HG03045 (cell line): ENCODE data around the gene MED4.
"Not testable (repeated sequence)": the region's sequence is repeated elsewhere in the genome, so short reads cannot be mapped to it uniquely, and the experiment has no call there.

Experiments
- ATAC-seq: cut with Tn5 transposase; IDR thresholded peaks from one replicate; pipeline ENCODE4 v1.9.1; 2021; ENCODE audit warnings: mild to moderate bottlenecking, moderate library complexity; ENCODE audit not compliant: unreplicated experiment

Gene MED4

DNA sequence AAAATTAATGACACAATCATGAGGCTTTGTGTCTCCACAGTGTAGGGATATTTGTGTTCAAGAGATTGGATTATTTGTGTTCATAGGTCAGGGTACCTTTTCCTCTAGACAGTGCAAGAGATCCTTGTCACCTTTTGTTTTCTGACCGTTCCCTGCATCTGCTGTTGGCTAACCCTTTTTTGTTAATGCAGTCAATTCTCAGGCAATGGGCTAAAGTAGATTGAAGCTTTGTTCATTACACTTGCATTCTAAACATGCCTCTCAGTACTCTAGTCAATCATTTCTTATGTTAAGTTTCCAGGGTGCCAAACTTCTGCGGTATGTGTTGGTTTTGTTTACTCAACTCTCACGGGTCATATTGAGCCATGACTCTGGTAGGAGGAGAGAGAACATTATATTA is 1.8 kb upstream of the MED4 start:
- ATAC-seq: no peak

DNA sequence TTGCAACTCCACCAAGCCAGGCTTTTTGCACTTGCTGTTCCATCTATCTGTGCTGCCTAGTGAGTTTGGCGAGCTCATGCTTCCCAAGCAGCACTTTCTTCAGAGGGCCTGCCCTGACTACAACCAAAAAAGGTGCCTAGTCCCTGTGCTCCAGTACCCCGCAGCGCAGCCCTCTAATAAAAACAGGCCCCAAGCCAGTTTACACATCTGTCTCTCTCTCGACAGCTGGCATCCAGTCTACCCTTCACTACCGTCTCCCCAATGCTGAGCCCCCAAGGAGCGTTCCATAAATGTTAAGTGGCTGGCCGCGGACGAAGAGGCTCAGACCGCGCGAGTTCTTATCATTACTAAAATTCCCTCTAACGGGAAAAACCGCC is 512 bp downstream of the MED4 start:
- ATAC-seq: peak; percentile 19

DNA sequence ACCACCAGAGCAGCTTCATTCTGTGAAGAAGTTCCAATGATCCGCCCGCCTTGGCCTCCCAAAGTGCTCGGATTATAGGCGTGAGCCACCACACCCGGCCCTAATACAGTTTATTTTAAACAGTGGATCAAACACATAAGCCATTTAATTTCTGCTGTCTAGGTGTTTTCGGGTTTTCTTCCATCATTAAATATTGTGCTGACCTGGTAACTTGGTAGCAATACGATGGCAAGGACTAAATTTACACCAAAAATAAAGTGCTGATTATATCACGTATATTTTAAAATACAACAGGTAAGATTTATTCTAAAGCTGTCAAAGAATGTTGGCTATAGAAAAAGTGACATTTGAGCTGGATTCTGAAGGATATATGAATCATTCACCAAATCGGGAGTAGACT is 1.3 kb downstream of the MED4 start:
- ATAC-seq: no peak

DNA sequence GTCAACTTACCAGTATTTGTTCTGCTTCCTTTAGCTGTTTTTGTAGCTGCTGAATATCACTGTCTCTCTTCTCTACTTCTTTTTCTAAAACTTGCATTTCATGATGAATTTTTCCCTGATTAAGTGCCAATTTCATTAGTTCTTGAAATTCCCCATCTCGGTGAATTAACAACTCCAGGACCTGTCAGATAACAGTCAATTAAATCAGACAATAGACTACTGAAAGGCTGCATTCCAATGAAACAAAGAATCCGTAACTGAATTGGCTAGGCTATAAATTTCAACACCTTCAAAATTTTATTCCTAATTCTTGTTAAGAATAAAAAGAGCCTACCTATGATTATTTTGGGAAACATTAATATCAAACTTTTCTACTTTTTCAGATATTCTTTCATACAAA is 8.6 kb downstream of the MED4 start:
- no peak for ATAC-seq

DNA sequence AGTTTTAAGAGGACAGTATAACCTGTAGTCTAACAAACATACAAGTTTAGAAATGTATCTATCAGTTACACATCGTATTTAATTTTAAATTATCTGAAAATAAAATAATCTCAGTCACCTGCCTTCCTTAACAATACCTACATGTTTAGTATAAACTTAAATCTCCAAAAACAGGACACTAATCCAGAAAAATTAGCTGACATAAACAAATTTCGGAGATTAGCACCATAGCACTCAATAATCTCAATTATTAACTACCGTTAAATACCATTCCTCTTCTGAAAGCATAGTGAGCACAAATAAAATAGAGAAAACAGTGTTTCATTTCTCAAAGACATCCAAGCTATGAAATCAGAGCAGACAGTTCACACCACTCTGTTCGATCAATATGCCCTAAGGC is 13.2 kb downstream of the MED4 start:
- no peak for ATAC-seq

DNA sequence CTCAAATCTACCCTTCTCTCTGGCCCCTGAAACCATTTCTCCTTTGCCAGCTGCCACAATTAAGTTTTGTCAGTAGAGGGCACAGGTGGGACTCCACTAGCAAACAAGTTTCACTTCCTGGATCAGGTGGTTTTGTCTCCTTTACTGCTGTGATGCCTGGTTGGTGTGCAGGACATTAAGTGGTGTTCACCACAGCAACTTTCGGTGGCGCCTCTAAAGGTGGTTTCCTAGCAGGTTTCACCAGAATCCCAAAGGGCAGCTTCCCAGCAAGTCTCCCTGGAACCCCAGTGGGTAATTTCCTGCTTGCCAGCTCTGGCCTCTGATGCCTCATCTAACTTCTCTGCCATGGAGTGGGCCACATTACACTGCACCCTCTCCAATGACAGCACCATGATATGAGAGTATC is 16.6 kb downstream of the MED4 start:
- peak; percentile 97 for ATAC-seq

DNA sequence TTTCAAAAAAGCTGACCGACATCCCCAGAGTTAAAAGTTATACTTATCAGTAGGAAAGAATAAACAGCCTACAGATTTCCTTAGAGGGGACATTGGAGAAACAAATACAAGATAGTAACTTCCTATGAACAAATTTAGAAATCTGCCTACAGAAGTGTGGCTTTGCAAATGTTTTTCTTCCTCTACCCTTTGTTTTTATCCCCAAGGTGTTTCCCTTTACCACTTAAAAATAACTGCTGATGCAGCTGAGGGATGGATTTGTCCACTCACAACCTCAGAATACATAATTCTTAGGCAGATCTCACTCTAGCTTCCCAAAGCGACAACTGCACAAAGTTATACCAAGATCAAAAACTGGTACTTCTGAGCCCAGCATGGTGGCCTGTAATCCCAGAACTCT is 20.9 kb downstream of the MED4 start:
- ATAC-seq: no peak

DNA sequence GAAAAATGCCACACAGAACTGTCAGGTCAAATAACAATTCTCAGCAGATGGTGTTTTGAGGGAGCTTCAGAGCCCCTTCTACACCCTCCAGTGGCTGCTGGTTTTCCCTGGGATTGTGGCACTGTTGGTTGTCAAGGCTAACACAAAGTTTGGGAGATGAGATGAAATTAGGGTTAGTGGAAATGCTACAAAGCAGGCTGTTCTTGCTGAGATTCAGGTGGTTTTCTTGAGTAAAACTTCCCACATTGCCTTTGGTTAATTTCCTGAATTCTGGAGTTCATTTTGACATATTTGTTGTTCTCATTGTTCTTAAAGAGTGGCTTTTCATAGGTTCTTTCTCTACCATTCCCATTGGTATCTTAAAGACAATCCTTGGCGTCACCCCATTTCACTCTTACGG is 22.1 kb downstream of the MED4 start:
- ATAC-seq: no peak

DNA sequence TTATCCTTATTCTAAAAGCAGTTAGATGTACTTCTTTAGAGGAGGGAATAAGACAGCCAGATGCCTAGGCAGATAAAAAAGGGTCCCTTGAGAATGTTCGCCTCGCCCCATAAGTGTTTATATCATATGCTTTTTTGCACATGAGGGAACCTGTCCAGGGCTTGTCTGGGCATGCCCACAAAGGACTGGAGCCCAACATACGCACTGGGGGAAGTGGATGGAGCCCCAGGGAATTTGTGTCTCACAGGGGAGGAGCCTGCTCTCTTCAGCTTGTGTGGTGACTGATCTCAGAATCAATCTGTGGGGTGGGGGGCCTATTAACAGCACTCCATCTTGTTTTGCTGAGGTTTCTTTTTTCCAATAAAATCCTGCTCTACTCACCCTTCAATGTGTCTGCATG is 22.6 kb downstream of the MED4 start:
- ATAC-seq: no peak

DNA sequence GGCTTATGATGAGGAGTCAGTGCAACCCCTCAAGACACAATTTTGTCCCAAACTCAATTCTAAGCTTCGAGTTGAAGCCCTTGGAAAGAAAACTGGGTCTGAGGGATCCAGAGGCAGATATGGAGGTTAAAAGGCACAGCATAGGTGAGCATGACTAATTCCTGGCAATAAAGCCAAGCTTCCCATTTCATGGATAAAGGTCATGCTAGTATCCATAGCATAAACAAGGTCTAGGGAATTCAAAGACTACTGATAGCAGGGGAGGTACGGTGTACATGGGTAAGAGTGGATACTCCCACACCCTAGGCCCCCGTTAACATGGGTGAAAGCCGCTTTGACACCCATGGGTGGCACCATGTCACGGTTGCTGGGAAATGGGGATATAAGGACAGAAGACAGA is 24.0 kb downstream of the MED4 start:
- no peak for ATAC-seq

DNA sequence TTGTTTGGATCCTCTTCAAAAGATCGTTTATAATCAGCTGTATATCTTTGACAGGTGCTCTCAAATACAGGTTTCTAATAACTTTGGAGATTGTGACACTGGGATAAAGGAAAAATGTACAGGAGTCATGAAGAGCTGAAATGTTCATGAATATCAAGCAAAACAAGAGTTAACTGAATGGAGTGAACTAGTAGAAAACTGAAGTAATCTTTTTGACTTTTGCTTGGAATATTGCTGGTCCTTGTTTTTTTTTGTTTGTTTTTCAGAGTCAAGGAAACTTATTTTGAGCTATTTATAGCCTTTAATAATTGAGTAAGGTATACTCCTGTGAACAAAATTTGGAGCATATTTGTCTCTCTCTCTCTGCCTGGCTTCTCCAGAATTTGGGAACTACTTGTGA is 25.3 kb downstream of the MED4 start:
- ATAC-seq: no peak

DNA sequence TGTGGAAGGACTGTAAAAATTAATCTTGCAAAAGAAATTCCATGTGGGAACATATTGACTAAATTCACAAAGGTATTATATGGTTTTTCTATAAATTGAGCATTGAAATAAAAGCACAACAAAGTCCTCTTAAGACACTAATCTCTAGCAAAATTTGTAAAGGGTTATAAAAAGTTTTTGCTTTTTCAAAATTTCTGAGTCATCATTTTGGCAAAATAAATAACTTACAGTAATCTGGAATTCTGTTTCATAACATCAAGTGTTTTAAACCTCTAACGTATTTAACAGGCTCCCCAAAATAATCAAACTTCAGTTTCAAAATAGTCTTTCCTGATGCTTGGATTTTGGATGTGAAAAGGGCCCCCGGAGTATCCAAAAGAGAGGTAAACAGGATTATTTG is 26.0 kb downstream of the MED4 start:
- no peak for ATAC-seq

DNA sequence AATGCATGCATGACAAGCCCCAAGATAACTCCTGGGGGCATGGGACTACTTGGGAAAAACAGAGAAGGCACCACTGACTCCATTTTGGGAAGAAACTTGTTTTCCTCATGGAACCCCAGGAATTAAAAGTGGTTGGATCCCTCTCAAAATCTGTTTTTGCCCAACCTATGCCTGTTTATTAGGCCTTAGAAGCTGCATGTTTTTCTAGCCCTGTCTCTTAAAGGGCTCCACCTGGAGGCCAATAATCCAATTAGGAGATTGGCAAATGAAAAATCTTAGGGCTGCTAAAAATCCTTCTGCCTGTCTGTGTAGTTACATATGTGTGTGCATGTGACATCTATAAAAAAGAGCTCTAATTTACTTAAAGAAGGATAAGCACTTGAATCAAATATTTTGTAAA is 26.9 kb downstream of the MED4 start:
- no peak for ATAC-seq

DNA sequence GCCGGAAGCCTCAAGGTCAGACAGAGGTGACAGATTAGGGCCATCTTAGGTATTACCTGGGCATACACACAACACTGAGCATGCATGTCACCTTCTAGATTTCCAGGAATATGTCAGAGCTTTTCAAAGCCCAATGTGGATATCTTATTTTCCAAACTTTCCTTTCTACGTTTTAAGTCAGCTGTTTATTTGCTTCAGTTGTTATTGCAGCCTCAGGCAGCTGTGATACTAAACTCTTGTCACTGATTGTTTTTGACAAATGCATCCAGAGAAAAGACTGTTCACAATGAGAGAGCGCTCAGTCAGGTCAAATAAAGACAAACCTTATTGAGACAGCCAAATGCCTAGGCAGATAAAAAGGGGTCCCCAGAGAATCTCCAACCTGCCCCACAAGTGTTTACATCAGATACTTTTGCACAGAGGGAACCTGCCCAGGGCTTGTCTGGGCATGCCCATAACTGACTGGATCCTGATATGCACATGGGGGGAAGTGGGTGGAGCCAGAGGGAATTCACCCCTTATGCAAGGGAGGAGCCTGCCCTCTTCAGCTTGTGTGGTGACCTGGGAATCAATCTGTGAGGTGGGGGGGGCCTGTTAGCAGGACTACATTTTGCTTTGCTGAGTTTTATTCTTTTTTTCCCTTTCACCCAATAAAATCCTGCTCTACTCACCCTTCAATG is 28.5 kb downstream of the MED4 start:
- ATAC-seq: no peak

DNA sequence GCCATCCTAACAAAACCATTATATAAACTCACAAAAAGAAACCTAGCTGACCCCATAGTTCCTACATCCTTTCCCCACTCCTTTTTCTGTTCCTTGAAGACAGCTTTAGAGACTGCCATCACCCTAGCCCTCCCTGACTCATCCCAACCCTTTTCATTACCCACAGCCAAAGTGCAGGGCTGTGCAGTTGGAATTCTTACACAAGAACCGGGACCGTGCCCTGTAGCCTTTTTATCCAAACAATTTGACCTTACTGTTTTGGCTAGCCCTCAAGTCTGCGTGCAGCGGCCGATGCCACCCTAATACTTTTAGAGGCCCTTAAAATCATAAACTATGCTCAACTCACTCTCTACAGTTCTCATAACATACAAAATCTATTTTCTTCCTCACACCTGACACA is 35.0 kb downstream of the MED4 start:
- not testable (repeated sequence) for ATAC-seq

DNA sequence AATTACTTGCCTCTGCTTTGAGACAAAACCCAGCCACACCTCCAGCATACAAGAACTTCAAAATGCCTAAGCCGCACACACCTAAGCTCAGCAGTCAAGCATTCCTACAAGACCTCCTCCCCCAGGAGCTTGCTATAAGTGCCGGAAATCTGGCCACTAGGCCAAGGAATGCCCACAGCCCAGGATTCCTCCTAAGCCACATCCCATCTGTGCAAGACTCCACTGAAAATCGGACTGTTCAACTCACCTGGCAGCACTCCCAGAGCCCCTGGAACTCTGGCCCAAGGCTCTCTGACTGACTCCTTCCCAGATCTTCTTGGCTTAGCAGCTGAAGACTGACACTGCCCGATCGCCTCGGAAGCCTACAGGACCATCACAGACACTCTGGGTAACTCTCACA is 36.4 kb downstream of the MED4 start:
- not testable (repeated sequence) for ATAC-seq

DNA sequence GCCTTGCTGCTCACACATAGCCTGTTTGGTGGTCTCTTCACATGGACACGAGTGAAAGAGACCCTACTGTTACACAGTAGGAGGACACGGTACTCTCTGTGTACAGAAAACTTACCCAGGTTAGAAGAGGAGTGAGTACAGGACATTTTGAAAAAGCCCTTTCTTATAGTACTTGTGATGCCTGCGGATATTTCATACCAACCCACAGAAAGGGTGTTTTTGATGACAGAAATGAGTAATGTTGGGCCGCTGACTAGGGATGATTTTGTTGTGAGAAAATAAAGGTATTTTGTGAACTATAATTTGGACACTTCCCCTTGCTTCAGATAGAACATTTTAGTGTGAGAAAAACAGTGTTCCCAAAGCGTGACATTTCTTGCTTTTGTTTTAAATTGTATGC is 39.2 kb downstream of the MED4 start:
- no peak for ATAC-seq

DNA sequence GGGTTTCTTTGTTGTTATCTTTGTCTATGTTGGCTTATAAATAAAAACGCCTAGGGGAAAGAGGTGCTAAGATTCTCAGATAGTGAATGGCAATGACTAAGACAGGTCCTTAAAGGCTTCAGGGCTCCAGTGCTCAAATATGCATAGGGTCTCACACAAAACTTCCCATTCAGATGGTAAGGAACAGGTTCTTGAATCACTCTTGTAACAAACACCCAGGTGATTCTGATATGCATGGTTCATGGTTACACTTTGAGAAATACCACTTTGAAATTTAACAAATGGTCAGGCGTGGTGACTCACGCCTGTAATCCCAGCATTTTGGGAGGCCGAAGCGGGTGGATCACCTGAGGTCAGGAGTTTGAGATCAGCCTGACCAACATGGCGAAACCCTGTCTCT is 40.3 kb downstream of the MED4 start:
- ATAC-seq: no peak

DNA sequence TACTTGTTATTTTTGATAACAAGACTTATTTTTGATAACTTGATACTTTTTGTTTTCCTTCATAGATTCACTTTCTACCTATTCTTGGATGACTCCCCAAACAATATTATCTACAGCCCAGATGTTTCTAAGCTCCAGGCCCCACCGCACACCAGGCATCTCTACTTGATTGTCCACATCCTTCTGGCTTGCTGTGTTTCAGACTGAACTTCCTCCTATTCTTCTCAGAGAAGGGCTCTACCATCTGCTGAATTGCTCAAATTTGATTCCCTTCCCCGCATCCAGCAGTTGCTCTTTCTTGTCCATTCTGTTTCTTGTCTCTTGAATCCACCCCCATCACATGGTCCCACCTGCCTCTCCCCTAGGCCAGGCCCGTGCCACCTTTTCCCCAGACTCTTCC is 44.4 kb downstream of the MED4 start:
- no peak for ATAC-seq

DNA sequence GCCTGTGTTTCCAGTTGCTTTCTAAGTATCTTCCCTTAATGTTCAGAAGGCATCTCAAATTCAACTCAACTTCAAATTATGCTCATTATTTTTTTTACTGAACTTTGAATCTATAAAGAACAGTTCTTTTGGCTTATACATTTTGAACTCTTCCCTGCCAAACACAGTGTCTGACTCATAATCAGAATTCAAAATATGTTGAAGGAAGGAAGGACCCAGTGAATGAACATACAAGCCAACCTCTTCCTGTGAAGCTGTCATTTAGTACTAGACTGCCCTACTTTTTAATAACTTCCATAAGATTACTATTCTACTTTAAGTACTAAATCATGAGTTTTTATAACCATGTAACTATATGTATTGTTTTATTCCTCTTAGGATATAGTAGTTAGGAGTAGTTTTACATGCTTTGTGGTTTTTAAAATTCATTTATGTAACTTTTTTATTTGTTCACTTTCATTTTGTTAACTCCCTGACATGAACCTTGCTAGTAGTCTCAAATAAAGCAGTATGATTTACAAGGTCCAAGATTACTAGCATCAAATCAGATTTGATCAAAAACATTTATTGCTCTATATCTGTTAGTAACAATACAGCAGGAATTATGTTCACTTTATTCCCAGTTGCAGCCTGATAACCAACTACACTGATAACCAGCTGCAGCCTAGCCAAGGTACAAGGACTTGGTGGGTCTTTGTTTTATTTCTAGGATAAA is 51.0 kb downstream of the MED4 start:
- no peak for ATAC-seq

DNA sequence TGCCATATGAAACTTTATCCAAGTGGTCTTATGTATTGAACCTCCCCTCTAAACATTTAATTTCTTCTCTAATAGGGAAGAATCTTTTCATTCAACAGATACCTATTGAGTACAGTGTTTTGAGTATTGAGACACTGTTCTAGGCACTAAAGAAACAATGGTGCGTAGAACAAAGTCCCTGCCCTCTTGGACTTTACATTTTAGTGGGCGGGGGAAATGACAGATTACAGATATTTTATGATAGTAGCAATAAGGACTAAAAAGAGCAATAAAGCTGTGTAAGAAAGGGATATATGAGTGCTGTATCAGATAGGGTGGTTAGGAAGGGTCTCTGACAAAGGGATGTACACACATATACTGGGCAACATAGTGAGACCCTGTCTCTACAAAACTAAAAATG is 52.0 kb downstream of the MED4 start:
- ATAC-seq: no peak

DNA sequence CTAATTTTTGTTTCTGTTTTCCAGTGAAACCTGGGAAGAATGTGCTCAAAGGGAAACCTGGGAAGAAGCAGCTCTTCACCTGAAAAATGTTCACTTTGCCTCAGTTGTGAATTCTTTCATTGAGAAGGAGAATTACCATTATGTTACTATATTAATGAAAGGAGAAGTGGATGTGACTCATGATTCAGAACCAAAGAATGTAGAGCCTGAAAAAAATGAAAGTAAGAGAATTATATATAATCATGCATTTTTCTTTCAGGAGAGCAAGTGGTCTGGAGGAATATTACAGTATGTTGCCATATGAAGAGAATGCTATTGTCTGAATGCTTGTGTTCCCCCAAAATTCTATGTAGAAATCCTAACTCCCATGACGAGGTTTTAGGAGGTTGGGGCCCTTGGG is 54.0 kb downstream of the MED4 start:
- ATAC-seq: no peak

DNA sequence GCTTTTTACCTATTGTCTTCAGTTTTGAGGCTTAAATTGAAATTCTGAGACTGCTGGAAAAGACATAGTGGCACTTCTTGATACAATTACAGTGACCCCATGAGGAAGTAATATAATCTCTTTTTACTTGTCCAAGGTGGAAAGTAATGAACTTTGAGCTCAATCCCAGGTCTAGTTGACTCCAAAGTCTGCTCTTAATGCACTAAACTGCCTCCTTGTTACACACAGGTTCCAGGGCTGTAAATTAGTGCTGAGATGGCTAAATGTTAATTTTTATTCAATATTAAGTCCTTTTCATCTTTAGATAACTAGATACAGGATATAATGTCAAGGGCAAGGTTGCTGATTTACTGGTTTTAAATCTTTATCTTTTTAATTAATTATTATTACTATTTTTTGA is 54.9 kb downstream of the MED4 start:
- ATAC-seq: no peak
